Activated CD8-positive, alpha-beta T cell treated with anti-CD3 and anti-CD28 coated beads for 36 hours (primary cell): ENCODE measurements around the gene DENND5B. TPM values are rescaled to one million over a fixed set of nuclear protein-coding genes. Genes with fewer than 3 reads are reported as not detected.
A peak's percentile ranks its signal among the peaks of the same experiment; 100 is the strongest.

Experiments
- ATAC-seq: fragments of 200-7000 bp; cut with Tn5 transposase; one replicate; pipeline ENCODE4 v1.10.0; 2021; ENCODE audit warnings: mild to moderate bottlenecking, moderate library complexity
- CTCF ChIA-PET: fragments of 350-600 bp; sonication (Branson Sonifier 250); formaldehyde crosslinking; loops from one replicate; lab custom pipeline; 2021; ENCODE audit warnings: antibody characterized with exemption; lab: Charles Lee
- POLR2A ChIA-PET: fragments of 350-600 bp; sonication (Branson Sonifier 250); formaldehyde crosslinking; loops from one replicate; lab custom pipeline; 2021; ENCODE audit warnings: antibody characterized with exemption; lab: Charles Lee
- DNase-seq: peaks from one replicate; pipeline ENCODE4 v3.0.0-alpha.2; 2020
- H3K27ac Mint-ChIP-seq: one replicate; pipeline ENCODE4 v1.8.0; 2021; ENCODE audit warnings: mild to moderate bottlenecking, mixed read lengths
- H3K27me3 Mint-ChIP-seq: one replicate; pipeline ENCODE4 v1.8.0; 2021; ENCODE audit warnings: mixed read lengths
- H3K36me3 Mint-ChIP-seq: one replicate; pipeline ENCODE4 v1.8.0; 2021; ENCODE audit warnings: low read depth, mixed read lengths
- H3K4me1 Mint-ChIP-seq: one replicate; pipeline ENCODE4 v1.8.0; 2021; ENCODE audit warnings: low read depth, mixed read lengths
- H3K4me3 Mint-ChIP-seq: one replicate; pipeline ENCODE4 v1.8.0; 2021; ENCODE audit warnings: mild to moderate bottlenecking, moderate library complexity, mixed read lengths
- H3K9me3 Mint-ChIP-seq: one replicate; pipeline ENCODE4 v1.8.0; 2021; ENCODE audit warnings: mixed read lengths
- intact Hi-C: fragments of 100-400 bp; cut with micrococcal nuclease; formaldehyde crosslinking; loops from one replicate; pipeline ENCODE4 v1.10.0; 2022
- total RNA-seq, 2 experiments: library from RNA; stranded (reverse); gene quantifications; one replicate each; pipeline ENCODE4 v1.2.3, GENCODE V29; 2021
- TF ChIP-seq, protein P1 (sequence below): fragments of 200-600 bp; IDR thresholded peaks from one replicate; pipeline ENCODE4 v1.8.0; 2022; ENCODE audit warnings: antibody characterized with exemption, mild to moderate bottlenecking

The DENND5B gene
- total RNA-seq = under 1 TPM; 0.31 to 0.43 TPM

DNA sequence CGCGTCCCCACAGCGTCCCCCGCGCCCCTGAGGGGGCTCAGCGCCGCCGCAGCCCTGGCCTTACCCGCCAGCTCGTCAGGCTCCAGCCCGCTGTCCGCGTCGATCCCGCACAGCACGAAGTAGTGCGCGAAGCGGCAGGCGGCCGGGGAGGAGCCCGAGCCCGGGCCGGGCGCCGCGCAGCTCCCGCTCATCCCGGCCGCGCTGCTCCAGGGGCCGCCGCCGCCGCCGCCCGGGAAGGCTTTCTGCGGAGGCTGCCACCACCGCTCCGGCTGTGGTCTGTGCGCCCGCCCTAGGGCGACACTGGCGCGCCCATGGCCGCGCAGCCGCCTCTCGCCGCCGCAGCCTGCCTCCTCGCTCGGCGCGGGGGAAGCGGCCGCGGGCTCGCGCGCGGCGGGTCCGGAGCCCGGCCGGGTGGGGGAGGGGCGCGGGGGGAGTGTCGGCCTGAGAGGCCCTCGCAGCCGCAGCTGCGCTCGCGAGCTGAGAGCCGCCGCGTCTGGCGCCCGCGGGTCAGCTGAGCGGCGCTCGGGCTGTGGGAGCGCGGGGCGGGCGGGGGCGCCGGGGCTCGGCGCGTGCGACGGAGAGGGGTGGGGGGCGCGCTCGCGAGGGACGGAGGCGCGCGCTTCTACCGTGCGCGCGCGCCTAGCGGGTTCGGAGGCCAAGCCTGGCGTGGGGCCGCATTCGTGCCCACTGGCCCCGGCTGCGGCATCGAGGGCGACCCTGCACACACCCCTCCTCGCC lies at the start of gene DENND5B:
TSS of gene DENND5B (minus strand) at position 495 of the 738 bp plus-strand sequence. CDS start at position 191, 304 bp downstream.
- H3K4me3 Mint-ChIP-seq = peak within 1 kb of the TSS; percentile 71
- H3K27ac Mint-ChIP-seq = no peak within 1 kb of the TSS
- TF ChIP-seq, protein P1, sequence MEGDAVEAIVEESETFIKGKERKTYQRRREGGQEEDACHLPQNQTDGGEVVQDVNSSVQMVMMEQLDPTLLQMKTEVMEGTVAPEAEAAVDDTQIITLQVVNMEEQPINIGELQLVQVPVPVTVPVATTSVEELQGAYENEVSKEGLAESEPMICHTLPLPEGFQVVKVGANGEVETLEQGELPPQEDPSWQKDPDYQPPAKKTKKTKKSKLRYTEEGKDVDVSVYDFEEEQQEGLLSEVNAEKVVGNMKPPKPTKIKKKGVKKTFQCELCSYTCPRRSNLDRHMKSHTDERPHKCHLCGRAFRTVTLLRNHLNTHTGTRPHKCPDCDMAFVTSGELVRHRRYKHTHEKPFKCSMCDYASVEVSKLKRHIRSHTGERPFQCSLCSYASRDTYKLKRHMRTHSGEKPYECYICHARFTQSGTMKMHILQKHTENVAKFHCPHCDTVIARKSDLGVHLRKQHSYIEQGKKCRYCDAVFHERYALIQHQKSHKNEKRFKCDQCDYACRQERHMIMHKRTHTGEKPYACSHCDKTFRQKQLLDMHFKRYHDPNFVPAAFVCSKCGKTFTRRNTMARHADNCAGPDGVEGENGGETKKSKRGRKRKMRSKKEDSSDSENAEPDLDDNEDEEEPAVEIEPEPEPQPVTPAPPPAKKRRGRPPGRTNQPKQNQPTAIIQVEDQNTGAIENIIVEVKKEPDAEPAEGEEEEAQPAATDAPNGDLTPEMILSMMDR = no peak
- H3K9me3 Mint-ChIP-seq = peaks cover 4% of the 10 kb centered on the region
- no peaks in the 10 kb centered on the region for H3K36me3 Mint-ChIP-seq
- peak; percentile 31 for DNase-seq
- CTCF ChIA-PET = interaction anchor here (0.6 to 0.9 kb wide), 2 partner anchors 15 to 30 kb away, joined by 3 read pairs; no protein-coding TSS in a partner anchor
- intact Hi-C loops = no loop called here
- peak; percentile 43 for ATAC-seq
- peaks cover 45% of the 10 kb centered on the region for H3K27me3 Mint-ChIP-seq
- POLR2A ChIA-PET = no interaction called here
- H3K4me1 Mint-ChIP-seq = peaks cover 10% of the 10 kb centered on the region

DNA sequence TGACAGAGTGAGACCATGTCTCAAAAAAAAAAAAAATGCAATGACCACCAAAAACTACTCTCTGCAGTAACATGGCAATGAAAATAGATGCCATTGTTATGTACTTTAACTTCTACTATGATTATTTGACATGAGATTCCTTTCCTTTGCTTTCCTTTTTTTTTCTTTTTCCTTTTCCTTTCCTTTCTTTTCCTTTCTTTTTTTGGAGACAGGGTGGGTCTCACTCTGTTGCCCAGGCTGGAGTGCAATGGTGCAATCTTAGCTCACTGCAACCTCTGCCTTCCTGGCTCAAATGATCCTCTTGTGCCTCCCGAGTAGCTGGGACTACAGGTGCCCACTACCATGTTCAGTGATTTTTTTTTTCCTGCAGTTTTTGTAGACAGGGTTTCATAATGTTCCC lies 43.7 kb upstream of the DENND5B start:
- no peak for ATAC-seq
- no peak overlapping the region for H3K4me3 Mint-ChIP-seq
- peaks cover 1% of the 10 kb centered on the region for H3K4me1 Mint-ChIP-seq
- intact Hi-C loops = loop anchor here (10.0 kb wide), 1 partner anchor 380 kb away; no protein-coding TSS in a partner anchor
- TF ChIP-seq, protein P1 = no peak
- no peaks in the 10 kb centered on the region for H3K36me3 Mint-ChIP-seq
- CTCF ChIA-PET = interaction anchor here (0.6 to 1.9 kb wide), 2 partner anchors 229 to 231 kb away, joined by 3 to 7 read pairs; no protein-coding TSS in a partner anchor
- no peaks in the 10 kb centered on the region for H3K9me3 Mint-ChIP-seq
- no peaks in the 10 kb centered on the region for H3K27me3 Mint-ChIP-seq
- H3K27ac Mint-ChIP-seq = no peak overlapping the region
- POLR2A ChIA-PET = no interaction called here
- DNase-seq = no peak

DNA sequence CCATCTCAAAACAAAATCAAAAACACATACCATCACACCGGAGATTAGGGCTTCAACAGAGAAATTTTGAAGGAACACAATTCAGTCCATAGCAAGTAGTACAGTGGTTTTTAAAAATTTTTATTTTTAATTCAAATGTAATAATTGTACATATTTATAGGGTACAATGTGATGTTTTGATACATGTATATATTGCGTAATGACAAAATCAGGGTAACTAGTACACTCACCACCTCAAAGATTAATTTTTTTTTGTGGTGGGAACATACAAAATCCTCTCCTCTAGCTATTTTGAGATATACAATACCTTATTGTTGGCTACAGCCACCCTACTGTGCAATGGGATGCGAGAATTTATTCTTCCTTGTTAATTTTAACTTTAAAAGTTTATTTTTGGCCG lies 42.5 kb upstream of the DENND5B start:
- Mint-ChIP-seq H3K27me3 (no peaks in the 10 kb centered on the region), H3K36me3 (no peaks in the 10 kb centered on the region), H3K27ac (no peak overlapping the region), H3K4me1 (peaks cover 1% of the 10 kb centered on the region), H3K4me3 (no peak overlapping the region), H3K9me3 (no peaks in the 10 kb centered on the region)
- ChIA-PET POLR2A (no interaction called here), CTCF (no interaction called here)
- TF ChIP-seq, protein P1 = no peak
- DNase-seq (no peak), ATAC-seq (no peak)
- intact Hi-C loops = loop anchor here (10.0 kb wide), 1 partner anchor 379 kb away; no protein-coding TSS in a partner anchor

DNA sequence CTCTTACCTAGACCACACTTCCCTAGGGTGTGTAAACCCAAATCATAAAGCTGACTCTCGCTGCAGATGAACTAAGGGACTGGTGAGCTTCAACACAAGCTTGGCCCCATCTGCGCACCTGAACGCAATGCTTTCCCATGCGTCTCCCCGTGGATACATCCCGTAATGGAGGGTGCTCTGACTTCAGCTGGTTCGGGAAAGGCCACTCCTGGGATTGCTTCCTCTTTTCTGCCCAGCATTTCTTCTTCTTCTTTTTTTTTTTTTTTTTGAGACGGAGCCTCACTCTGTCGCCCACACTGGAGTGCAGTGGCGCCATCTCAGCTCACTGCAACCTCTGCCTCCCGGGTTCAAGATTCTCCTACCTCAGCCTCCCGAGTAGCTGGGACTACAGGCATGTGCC lies 40.9 kb upstream of the DENND5B start:
- ATAC-seq = no peak
- Mint-ChIP-seq H3K9me3 (no peaks in the 10 kb centered on the region), H3K27ac (no peak overlapping the region), H3K4me3 (no peak overlapping the region), H3K36me3 (no peaks in the 10 kb centered on the region), H3K27me3 (no peaks in the 10 kb centered on the region), H3K4me1 (peaks cover 1% of the 10 kb centered on the region)
- no peak for DNase-seq
- TF ChIP-seq, protein P1 = no peak
- intact Hi-C loops = loop anchor here (10.0 kb wide), 1 partner anchor 377 kb away; no protein-coding TSS in a partner anchor
- POLR2A ChIA-PET = no interaction called here
- CTCF ChIA-PET = interaction anchor here (0.9 kb wide), 1 partner anchor 267 kb away, joined by 3 read pairs; no protein-coding TSS in a partner anchor
